Chondrocyte (in vitro differentiated cells): Measurements from ENCODE around the gene MACROH2A2. TPM values are rescaled to one million over a fixed set of nuclear protein-coding genes. Genes with fewer than 3 reads are reported as not detected.

ENCODE experiments used
- DNase-seq: peaks from one replicate; pipeline ENCODE4 v3.0.0; 2021; ENCODE audit warnings: mixed read lengths, low spot score
- H3K27ac Mint-ChIP-seq: one replicate; pipeline ENCODE4 v1.8.0; 2021; ENCODE audit warnings: mild to moderate bottlenecking, moderate library complexity, mixed read lengths; ENCODE audit not compliant: unreplicated experiment
- H3K27me3 Mint-ChIP-seq: 2 replicates; pipeline ENCODE4 v1.8.0; 2021; ENCODE audit warnings: low read depth, mixed read lengths
- H3K36me3 Mint-ChIP-seq: 2 replicates; pipeline ENCODE4 v1.8.0; 2021; ENCODE audit warnings: low read depth, mixed read lengths
- H3K4me1 Mint-ChIP-seq: 2 replicates; pipeline ENCODE4 v1.8.0; 2021; ENCODE audit warnings: low read depth, mild to moderate bottlenecking, mixed read lengths
- H3K4me3 Mint-ChIP-seq: one replicate; pipeline ENCODE4 v1.8.0; 2021; ENCODE audit warnings: mild to moderate bottlenecking, moderate library complexity, mixed read lengths; ENCODE audit not compliant: unreplicated experiment
- H3K9me3 Mint-ChIP-seq: 2 replicates; pipeline ENCODE4 v1.8.0; 2021; ENCODE audit warnings: low read depth, mixed read lengths
- CTCF ChIP-seq: fragments of 200-600 bp; sonication (generic); IDR thresholded peaks from 2 replicates; pipeline ENCODE4 v1.5.0; 2021; ENCODE audit warnings: antibody characterized with exemption, mild to moderate bottlenecking, moderate library complexity
- total RNA-seq: library from RNA; stranded (reverse); gene quantifications from 3 replicates; pipeline ENCODE4 v1.2.1, GENCODE V29; 2021

The MACROH2A2 gene
- total RNA-seq, 1 donor from 2014 or later = 22.9 TPM

DNA sequence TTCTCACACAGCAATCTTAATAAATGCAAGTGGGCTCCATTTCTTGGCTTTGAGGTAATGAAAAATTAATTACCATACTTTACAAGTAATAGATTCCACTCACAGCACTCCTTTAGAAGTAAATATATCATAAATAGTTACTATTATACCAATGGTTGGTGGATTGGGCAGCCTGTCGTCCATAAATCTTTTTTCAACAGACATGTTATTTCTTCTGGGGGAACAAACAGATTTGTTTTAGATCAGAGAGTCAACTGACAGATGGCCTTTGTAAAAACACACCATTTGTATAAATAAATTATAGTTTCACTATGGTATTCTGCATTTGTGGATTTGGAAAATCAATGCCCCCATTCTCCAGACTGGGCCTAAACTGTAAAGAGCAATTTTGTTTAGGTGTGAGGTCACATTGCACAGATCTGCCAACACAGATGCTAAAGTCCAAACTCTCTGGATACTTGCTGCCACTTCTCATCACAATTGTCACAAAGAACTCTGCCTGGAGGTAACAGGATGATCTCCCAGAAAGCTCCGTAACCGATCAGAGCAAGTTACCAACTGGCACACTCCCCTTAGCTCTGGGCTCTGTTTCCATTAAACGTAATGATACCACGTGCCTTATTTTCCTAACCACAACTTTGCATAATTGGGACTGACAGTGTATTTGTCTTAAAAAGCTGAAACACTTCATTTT lies 4.5 kb upstream of the MACROH2A2 start:
- H3K27ac Mint-ChIP-seq = no peak overlapping the region

DNA sequence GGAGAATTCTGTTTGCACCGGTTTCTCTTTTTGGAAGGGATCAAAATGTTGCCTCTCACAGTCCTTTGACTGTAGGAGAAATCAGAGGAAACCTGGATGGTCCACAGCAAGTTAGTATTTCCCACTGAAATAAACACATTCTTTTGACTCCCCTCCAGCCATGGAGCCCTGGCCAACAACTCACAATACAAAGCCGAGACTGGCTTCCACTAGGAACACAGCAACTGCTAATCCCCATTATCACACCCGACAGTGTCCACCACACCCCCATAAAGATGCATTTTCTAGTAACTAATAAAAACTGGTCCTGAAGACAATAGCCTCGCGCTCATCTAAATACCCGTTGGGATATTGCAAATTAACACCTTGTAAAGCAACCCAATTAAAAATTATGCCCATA lies 798 bp upstream of the MACROH2A2 start:
- H3K4me1 Mint-ChIP-seq = peaks cover 28% of the 10 kb centered on the region
- no peak for DNase-seq
- no peak for TF ChIP-seq CTCF
- no peaks in the 10 kb centered on the region for H3K36me3 Mint-ChIP-seq
- no peaks in the 10 kb centered on the region for H3K9me3 Mint-ChIP-seq
- no peaks in the 10 kb centered on the region for H3K27me3 Mint-ChIP-seq
- peak overlapping the region; percentile 85 for H3K4me3 Mint-ChIP-seq
- no peak overlapping the region for H3K27ac Mint-ChIP-seq

More for the DNA sequence above, 4.5 kb upstream of the MACROH2A2 start:
- no peaks in the 10 kb centered on the region for H3K36me3 Mint-ChIP-seq
- H3K4me1 Mint-ChIP-seq = peaks cover 9% of the 10 kb centered on the region
- no peak for DNase-seq
- H3K4me3 Mint-ChIP-seq = no peak overlapping the region
- no peaks in the 10 kb centered on the region for H3K9me3 Mint-ChIP-seq
- no peaks in the 10 kb centered on the region for H3K27me3 Mint-ChIP-seq
- TF ChIP-seq CTCF = no peak

- H3K4me3 Mint-ChIP-seq = peak overlapping the region; percentile 85
- no peaks in the 10 kb centered on the region for H3K27me3 Mint-ChIP-seq
- peaks cover 28% of the 10 kb centered on the region for H3K4me1 Mint-ChIP-seq
- H3K36me3 Mint-ChIP-seq = no peaks in the 10 kb centered on the region
- DNase-seq = no peak
- H3K9me3 Mint-ChIP-seq = no peaks in the 10 kb centered on the region
- no peak for TF ChIP-seq CTCF
- H3K27ac Mint-ChIP-seq = peak overlapping the region; percentile 74
Measured at GRCh38 chr10:70053218-70053840, 683 bp downstream of the MACROH2A2 start.

DNA sequence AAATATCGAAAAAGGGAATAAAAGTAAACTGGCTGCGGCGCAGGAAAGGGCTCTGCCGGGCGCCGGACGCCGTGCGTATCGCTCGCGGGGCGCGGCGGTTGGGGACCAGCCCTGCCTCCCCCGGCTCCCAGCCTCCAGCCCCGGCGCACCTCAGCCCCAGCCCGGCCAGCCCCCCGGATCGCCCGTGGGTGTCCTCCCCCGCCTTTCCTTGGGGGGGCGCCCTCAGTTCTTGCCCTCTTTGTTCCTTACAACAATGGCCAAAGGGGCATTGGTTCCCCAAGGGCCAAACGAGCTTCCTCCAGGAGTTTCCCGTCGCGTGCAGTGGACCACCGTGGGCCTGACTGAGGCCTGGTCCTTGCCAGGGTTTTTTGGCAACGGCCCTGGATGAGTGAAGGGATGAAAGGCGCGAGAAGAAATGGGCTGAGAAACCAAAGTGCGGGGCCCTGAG lies 1.2 kb downstream of the MACROH2A2 start:
- no peak for DNase-seq
- H3K4me1 Mint-ChIP-seq = peaks cover 28% of the 10 kb centered on the region
- H3K9me3 Mint-ChIP-seq = no peaks in the 10 kb centered on the region
- no peaks in the 10 kb centered on the region for H3K27me3 Mint-ChIP-seq
- peak; percentile 77 for TF ChIP-seq CTCF
- H3K36me3 Mint-ChIP-seq = no peaks in the 10 kb centered on the region
- H3K27ac Mint-ChIP-seq = no peak overlapping the region
- H3K4me3 Mint-ChIP-seq = peak overlapping the region; percentile 85

- Mint-ChIP-seq H3K27ac (peak overlapping the region; percentile 42), H3K27me3 (no peaks in the 10 kb centered on the region)
Measured at GRCh38 chr10:70054902-70055301, 2.3 kb downstream of the MACROH2A2 start.

More at GRCh38 chr10:70054902-70055301, 2.3 kb downstream of the MACROH2A2 start:
- Mint-ChIP-seq H3K4me1 (peaks cover 28% of the 10 kb centered on the region), H3K36me3 (no peaks in the 10 kb centered on the region), H3K9me3 (no peaks in the 10 kb centered on the region), H3K4me3 (peak overlapping the region; percentile 85)
- DNase-seq = no peak
- no peak for TF ChIP-seq CTCF
